Fibroblast of skin of back (primary cell): ENCODE results near the gene ARHGEF4.

Source experiments
- DNase-seq: peaks from one replicate; pipeline ENCODE4 v3.0.0-alpha.2; 2013

Gene ARHGEF4

GRCh38 chr2:130819608-130820278 is 17.0 kb upstream of the ARHGEF4 start:
- DNase-seq, result no peak

- peak; percentile 53 for DNase-seq
Measured at GRCh38 chr2:130820279-130820861, 16.3 kb upstream of the ARHGEF4 start.

GRCh38 chr2:130821867-130822266 is 14.8 kb upstream of the ARHGEF4 start:
- no peak for DNase-seq

- no peak for DNase-seq
Measured at GRCh38 chr2:130822766-130823165, 13.9 kb upstream of the ARHGEF4 start.

GRCh38 chr2:130823171-130823885 is 13.4 kb upstream of the ARHGEF4 start:
- no peak for DNase-seq

- no peak for DNase-seq
Measured at GRCh38 chr2:130823886-130824491, 12.7 kb upstream of the ARHGEF4 start.

- DNase-seq, result peak; percentile 94
Measured at GRCh38 chr2:130824492-130825061, 12.1 kb upstream of the ARHGEF4 start.

GRCh38 chr2:130825231-130825965 is 11.3 kb upstream of the ARHGEF4 start:
- DNase-seq, result no peak

GRCh38 chr2:130825966-130826253 is 10.8 kb upstream of the ARHGEF4 start:
- DNase-seq, result no peak

- DNase-seq, result no peak
Measured at GRCh38 chr2:130826419-130826818, 10.3 kb upstream of the ARHGEF4 start.

GRCh38 chr2:130826821-130827501 is 9.8 kb upstream of the ARHGEF4 start:
- DNase-seq, result no peak

GRCh38 chr2:130827502-130828251 is 9.0 kb upstream of the ARHGEF4 start:
- peak; percentile 84 for DNase-seq

GRCh38 chr2:130828461-130828860 is 8.3 kb upstream of the ARHGEF4 start:
- DNase-seq, result no peak

GRCh38 chr2:130829015-130829414 is 7.7 kb upstream of the ARHGEF4 start:
- DNase-seq, result no peak

GRCh38 chr2:130830538-130830937 is 6.2 kb upstream of the ARHGEF4 start:
- no peak for DNase-seq

- DNase-seq, result no peak
Measured at GRCh38 chr2:130831356-130831755, 5.4 kb upstream of the ARHGEF4 start.

- no peak for DNase-seq
Measured at GRCh38 chr2:130832296-130832940, 4.3 kb upstream of the ARHGEF4 start.

GRCh38 chr2:130834091-130834930 is 2.4 kb upstream of the ARHGEF4 start:
- peak; percentile 12 for DNase-seq

GRCh38 chr2:130834931-130835765 is 1.6 kb upstream of the ARHGEF4 start:
- no peak for DNase-seq
